Limb (tissue), 2 donors: Measurements from ENCODE around the gene GBF1.
"Not testable (repeated sequence)": the region's sequence is repeated elsewhere in the genome, so short reads cannot be mapped to it uniquely, and the experiment has no call there.

ENCODE experiments used
- DNase-seq, 2 donors: peaks; one replicate each; pipeline ENCODE4 v3.0.0-alpha.2; 2016; ENCODE audit errors: extremely low spot score in 2 of 2

The GBF1 gene

GRCh38 chr10:102231357-102232318 lies 13.7 kb upstream of the GBF1 start:
- DNase-seq, result peak in 1 of 2 donors; percentile 60

- no peak for DNase-seq
Measured at GRCh38 chr10:102233997-102234396, 11.3 kb upstream of the GBF1 start.

- peak in 1 of 2 donors; percentile 57 for DNase-seq
Measured at GRCh38 chr10:102234888-102235597, 10.3 kb upstream of the GBF1 start.

GRCh38 chr10:102235598-102235920 lies 9.8 kb upstream of the GBF1 start:
- DNase-seq, result no peak

GRCh38 chr10:102236006-102236405 lies 9.3 kb upstream of the GBF1 start:
- no peak for DNase-seq

GRCh38 chr10:102237711-102238252 lies 7.5 kb upstream of the GBF1 start:
- no peak for DNase-seq

GRCh38 chr10:102240467-102241031 lies 4.8 kb upstream of the GBF1 start:
- no peak for DNase-seq

- no peak for DNase-seq
Measured at GRCh38 chr10:102241032-102241443, 4.3 kb upstream of the GBF1 start.

GRCh38 chr10:102241444-102242117 lies 3.8 kb upstream of the GBF1 start, which contains the start of gene PITX3:
Gene PITX3, minus strand, starts transcription at chr10:102241512. Its CDS starts 9,432 bp downstream, at chr10:102232080.
- DNase-seq, result peak; percentile 94 to 97

- no peak for DNase-seq
Measured at GRCh38 chr10:102242118-102242485, 3.2 kb upstream of the GBF1 start.

GRCh38 chr10:102243309-102243708 lies 2.0 kb upstream of the GBF1 start:
- DNase-seq, result no peak

- no peak for DNase-seq
Measured at GRCh38 chr10:102245932-102246251, 560 bp downstream of the GBF1 start.

- DNase-seq, result no peak
Measured at GRCh38 chr10:102246261-102246660, 929 bp downstream of the GBF1 start.

GRCh38 chr10:102247734-102248133 lies 2.4 kb downstream of the GBF1 start:
- no peak for DNase-seq

- not testable (repeated sequence) for DNase-seq
Measured at GRCh38 chr10:102252508-102252907, 7.2 kb downstream of the GBF1 start.

- DNase-seq, result no peak
Measured at GRCh38 chr10:102254426-102254825, 9.1 kb downstream of the GBF1 start.

- no peak for DNase-seq
Measured at GRCh38 chr10:102255404-102255803, 10.1 kb downstream of the GBF1 start.

GRCh38 chr10:102261196-102261595 lies 15.9 kb downstream of the GBF1 start:
- no peak for DNase-seq

GRCh38 chr10:102261842-102262241 lies 16.5 kb downstream of the GBF1 start:
- no peak for DNase-seq

- no peak for DNase-seq
Measured at GRCh38 chr10:102262744-102263370, 17.5 kb downstream of the GBF1 start.

GRCh38 chr10:102264371-102264770 lies 19.0 kb downstream of the GBF1 start:
- DNase-seq, result no peak
